Measurements from ENCODE around the gene HARS2.
"Not testable (repeated sequence)": the region's sequence is repeated elsewhere in the genome, so short reads cannot be mapped to it uniquely, and the experiment has no call there.

Gene HARS2, protein sequence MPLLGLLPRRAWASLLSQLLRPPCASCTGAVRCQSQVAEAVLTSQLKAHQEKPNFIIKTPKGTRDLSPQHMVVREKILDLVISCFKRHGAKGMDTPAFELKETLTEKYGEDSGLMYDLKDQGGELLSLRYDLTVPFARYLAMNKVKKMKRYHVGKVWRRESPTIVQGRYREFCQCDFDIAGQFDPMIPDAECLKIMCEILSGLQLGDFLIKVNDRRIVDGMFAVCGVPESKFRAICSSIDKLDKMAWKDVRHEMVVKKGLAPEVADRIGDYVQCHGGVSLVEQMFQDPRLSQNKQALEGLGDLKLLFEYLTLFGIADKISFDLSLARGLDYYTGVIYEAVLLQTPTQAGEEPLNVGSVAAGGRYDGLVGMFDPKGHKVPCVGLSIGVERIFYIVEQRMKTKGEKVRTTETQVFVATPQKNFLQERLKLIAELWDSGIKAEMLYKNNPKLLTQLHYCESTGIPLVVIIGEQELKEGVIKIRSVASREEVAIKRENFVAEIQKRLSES

DNA sequence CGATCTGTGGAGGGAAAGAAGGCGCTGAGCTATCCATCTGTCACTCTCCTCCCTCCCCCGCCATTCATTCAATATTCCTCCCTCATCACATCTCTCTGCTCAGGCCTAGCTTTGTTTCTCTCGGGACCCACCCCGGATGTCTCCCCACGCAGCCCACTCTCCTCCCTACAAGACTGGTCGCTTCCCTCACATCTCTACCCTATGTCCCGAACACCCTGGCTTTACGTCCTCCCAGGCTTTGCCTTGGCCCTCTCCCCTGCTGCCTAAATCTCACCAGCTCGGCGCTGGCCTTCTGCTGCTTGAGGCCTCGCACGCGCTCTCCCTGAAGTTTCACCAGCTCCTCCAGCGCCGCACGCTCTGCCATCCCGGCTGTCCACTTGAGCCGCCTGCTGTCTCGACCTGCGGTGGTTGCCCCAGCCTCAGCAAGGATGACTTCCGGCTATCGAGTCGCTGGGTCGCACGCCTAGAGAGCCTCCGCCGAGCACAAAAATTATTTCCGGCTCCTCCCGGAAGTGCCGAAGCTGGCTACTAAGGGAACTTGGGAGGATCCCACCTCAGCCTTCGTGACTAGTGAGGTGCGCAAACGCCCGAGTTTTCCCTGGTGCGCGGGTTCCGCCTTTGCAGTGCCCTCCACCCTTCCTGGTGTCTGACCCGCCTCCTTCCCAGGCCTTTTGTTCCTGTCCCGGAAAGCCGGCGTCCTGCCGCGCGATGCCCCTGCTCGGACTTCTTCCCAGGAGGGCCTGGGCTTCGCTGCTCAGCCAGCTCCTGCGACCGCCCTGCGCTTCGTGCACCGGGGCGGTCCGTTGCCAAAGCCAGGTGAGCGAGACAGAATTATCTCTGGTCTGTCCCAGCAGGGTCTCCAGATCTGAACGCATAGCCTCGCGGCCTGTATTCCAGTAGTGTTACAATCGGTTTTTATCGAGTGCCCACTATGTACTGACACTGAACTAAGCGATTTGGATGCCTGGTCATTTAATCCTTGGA lies at the start of gene HARS2, which contains the start of gene HARS1:
Gene HARS2 (plus strand): TSS at position 515 of the 984 bp plus-strand sequence. CDS start 194 bp downstream, at position 709.
Gene HARS1 (minus strand): TSS at position 430 of the 984 bp plus-strand sequence. CDS start 66 bp downstream, at position 364.
- peak; percentile 89 for DNase-seq

DNA sequence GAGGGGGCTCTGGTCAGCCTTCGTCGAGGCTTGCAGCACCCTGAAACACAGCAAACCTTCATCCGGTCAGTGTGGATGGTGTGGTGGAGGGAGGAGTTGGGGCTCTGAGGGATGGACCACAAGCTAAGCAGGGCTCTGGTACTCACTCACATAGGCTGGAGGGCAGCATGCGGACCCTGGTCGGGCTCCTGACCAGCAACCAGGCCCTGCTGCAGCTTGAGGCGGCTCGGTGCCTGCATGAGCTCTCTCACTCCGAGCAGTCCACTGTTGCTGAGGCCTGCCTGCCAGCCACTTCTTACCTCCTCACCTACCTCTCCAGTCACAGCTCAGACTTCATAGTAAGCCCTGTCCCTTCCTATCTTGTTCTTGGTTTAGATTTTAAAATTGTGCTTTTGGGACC lies 49.5 kb upstream of the HARS2 start:
- no peak for DNase-seq

DNA sequence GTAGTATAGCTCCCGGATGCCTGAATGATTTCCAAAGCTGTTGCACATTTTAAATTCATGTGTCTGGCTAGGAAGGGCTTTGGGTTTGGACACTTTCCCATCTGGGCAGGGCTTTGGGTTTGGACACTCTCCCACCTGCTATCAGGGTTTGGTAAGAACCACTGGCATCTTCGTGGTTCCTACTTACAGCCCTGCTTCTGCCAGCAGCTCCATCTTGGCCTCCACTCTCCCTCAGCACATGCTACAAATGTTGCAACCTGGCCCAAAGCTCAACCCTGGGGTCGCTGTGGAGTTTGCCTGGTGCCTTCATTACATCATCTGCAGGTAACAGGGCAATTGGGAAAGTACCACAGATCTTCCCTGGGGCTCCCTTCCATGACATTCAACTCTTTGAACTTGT lies 48.5 kb upstream of the HARS2 start:
- DNase-seq: no peak

DNA sequence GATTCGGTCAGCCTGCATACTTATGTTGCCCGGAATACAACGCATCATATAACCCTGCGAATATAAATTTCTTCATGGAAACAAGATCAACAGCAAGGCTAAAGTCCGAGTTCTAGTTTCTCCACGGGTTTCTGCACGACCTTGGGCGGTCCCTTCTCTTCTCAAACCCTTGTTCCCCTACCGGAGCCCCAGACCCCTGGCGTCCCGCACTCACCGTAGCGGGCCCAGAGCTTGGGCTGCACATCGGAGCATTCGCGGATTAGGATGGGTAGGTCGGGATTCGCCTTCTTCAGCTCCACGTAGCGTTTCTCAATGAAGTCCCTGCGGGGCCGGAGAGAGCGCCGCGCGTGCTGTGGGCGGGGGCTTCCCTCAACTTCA lies 44.2 kb upstream of the HARS2 start:
- DNase-seq: no peak

DNA sequence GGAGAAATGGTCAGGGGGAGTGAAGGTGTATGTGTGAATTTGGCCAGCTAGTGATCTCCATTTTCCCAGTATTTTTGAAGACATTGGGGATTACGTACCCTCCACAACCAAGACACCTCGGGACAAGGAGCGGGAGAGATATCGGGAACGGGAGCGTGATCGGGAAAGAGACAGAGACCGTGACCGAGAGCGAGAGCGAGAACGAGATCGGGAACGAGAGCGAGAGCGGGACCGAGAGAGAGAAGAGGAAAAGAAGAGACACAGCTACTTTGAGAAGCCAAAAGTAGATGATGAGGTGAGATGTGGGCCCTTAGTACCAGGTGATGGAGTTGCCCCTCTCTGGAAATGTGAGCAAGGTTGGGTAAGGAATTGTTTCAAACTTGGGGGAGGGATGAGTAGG lies 32.4 kb upstream of the HARS2 start:
- DNase-seq: no peak

DNA sequence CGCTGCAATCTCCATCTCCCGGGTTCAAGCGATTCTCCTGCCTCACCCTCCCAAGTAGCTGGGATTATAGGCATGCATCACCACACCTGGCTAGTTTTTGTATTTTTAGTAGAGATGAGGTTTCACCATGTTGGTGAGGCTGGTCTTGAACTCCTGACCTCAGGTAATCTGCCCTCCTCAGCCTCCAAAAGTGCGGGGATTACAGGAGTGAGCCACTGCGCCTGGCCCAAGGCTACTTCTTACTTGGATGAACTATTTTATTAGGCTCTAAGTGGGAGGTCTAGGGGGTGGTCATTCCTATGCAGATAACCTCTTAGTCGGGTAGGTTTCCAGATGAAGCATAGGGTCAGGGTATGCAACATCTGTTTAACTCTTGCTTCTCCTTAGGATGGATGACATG lies 30.9 kb upstream of the HARS2 start:
- DNase-seq: not testable (repeated sequence)

DNA sequence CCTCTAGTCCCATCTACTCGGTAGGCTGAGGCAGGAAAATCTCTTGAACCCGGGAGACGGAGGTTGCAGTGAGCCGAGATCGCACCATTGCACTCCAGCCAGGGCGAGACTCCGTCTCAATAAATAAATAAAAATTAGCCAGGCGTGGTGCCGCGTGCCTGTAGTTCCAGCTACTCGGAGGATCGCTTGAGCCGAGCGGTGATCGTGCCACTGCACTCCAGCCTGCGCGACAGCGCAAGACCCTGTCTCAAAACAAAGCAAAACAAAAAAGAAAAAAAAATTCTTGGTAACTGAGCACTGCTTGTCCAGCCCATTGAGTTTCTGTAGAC lies 27.3 kb upstream of the HARS2 start:
- DNase-seq: no peak

DNA sequence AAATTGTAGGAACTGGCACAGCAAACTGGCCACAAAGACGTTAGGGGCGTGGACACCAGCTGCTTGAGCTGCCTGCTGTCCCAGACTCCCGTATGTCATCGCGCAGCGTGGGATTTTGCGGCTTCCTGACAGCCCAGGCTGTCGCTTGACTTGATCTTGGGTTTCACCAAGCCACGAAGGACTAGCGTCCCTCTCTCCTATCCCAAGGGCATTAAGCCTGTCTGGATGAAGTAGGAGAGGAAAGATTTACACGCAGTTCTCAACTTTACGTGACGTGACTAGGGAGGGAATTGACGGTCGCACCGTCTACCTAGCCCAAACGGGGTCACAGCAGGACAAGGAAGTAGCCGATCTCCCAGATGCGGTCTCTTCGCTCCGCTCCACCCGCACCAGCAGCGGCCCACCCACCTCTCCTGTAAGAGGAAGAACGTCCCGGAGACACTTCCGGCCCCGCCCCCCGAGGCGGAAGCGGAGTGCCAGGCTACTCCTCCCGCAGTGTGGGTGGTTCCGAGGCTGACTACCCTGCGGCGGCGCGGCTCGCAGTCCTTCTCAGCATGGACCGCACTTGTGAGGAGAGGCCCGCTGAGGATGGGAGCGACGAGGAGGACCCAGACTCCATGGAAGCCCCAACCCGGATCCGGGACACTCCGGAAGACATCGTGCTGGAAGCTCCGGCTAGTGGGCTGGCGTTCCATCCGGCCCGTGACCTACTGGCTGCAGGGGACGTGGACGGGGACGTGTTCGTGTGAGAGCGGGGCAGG lies 26.7 kb upstream of the HARS2 start, which contains the start of gene WDR55:
Gene WDR55 (plus strand): TSS at position 546 of the 761 bp plus-strand sequence. CDS start 9 bp downstream, at position 555.
- DNase-seq: peak; percentile 84

DNA sequence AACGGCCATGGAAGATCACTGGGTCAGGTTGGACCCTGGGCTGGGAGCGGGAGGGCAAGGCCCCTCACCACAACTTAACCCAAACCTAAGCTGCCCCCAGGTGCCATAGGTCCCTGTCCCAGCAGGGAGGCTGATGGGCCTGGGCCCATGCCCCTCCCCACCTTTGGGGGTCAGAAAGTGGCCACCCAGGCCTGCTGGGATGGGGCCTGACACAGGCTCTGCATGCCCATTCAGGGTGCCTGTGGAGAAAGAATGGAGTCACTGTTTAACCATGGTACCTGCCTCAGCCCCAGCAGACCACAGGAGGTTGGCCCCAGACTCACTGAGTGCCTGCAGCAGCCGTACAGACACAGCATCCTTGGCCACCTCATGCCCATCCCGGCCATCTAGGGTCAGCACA lies 20.2 kb upstream of the HARS2 start:
- not testable (repeated sequence) for DNase-seq

DNA sequence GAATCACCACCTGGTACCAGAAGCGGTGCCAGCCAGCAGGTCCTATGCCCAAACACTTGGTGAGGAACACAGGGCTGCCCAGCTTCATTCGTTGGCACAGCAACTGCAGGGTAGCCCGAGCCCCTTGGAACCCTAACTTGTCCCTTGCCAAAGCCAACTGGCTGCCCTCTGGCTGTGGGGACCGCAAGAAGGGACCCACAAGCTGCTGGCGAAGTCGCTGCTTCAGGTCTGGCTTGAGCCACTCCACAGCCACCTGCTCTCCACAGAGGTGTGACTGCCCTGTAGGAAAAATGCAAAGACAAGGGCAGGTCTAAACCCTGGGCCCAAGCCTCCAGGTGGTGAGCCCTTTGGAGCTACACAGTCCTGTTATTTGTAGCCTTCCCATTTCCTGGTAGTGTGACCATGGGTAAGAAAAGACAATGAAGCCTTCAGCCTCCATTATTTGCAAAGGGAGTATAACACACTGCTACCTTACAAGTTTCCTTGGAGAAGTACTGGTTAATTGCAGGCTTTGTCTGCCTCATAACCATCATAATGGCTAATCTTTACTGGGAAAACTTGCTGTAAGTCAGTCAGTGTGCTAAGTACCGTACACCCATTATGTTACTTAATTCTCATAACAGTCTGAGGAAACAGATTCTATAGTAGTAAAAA lies 19.7 kb upstream of the HARS2 start:
- no peak for DNase-seq

DNA sequence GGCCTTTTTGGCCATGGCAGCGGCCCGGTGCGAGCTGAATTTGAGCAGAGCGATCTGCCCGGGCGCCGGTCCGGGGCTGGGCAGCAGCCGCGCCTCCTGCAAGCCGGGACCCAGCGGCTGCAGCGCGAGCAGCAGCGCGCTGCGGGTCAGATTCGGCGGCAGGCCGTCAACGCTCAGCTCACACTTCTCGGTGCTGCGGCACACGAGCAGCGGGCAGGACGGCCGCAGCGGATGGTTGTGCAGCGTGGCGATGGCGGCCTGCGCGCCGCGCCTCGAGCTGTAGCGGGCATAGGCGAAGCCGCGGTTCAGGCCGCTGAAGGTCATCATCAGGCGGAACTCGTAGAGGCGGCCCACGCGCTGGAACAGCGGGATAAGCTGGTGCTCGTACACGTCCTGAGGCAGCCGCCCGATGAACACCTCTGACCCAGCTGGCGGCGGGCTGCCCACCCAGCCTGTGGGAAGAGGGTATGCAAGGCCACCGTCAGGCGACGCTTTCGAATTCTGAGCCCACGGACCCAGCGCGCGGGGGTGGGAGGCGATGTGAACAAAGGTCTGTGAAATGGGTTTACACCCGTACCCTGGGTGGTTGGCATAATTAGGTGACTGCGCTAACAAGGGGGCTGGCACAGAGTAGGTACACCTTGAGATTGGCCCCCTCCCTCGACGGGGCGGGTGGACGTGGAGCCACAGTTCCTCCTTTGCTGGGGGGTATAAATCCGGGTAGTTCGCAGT lies 18.6 kb upstream of the HARS2 start:
- DNase-seq: no peak

DNA sequence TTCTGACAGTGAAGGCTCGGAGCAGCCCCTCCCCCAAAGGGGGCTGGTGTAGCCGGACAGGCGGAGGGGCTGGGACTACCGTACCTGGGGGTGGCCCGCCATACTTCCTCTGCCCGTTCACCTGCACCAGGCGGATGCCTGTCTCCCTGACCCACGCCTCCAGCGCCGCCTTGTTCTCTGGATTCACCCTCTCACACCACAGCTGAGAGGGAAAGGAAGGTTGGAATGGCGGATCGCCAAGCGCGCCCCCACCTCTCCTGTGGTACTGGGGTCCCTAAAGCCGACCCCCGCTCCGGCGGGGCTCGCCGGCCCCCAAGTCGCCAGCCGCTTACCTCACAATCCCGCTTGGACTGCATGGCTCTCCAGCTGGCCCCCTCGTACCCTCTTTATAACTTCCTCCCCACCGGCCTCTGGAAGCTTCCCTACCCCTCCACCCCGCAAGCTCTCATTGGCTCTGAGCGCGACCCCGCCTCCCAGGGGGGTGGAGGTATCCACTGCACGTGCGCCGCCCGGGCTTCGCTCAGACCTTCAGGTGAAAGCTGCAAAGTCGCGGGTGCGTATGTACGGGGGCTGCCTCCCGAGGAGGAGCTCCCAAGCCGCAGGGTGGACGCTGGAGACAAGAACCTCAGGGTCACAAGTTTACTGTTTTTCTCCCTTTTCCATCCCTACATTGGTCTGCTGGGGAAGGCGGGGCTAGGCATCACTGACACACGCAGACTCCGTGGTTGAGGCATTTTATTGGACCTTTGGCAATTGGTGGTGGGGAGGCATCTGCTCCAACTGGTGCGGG lies 17.9 kb upstream of the HARS2 start, which contains the start of gene DND1:
Gene DND1 (minus strand): TSS at position 390 of the 790 bp plus-strand sequence. CDS start 34 bp downstream, at position 356.
- DNase-seq: no peak

DNA sequence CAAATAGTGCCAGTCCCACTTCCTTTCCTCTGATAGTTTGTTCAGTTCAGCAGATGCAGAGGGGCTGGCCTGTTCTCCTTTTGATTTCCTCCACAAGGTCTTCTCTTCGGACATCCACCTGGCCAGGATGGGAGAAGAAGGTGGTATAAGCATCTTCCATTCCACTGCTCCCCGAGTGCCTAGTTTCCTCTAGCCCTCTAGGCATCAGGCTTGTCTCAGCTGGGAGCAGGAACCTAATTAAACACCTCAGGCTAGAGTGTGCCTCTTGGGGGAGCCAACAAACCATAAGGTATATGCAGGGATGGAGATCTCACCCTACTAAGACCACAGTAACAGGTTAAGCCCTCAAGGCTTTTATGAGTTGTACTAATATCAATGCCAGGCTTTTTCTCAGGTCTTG lies 17.0 kb upstream of the HARS2 start:
- DNase-seq: no peak

DNA sequence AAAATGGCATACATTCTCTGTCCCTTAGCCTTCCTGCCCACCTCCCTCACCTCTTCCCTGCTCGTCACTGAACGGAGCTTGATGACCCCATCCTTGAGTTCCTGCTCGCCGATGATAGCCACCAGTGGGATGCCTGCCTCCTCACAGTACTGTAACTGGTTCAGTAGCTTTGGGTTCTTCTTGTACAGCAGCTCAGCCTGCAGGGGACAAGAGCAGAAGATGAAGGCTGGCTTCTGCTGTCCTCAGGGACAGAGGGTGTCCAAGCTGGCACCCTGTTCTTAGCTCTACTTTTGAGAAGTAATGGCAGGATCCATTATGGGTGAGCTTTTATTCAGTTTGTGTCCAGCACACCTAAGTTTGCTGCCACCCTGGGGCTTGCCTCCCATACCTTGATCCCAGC lies 16.6 kb upstream of the HARS2 start:
- no peak for DNase-seq

DNA sequence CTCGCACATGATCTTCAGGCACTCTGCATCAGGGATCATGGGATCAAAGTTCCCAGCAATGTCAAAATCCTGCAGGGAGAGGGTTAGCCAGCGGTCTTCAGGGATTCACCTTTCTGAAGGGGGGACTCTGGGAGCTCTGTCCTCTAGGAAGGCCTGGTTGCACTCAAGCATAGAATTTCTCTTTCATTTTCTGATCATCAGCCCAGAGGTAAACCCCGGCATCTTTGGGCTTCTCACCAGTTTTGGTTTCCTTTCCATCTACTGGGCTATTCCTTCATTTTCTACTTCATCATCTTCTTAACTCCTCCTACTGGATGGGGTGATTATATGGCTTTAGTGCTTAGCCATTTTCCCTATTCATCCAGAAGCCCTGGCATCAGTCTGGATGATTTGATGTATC lies 13.3 kb upstream of the HARS2 start:
- DNase-seq: no peak

DNA sequence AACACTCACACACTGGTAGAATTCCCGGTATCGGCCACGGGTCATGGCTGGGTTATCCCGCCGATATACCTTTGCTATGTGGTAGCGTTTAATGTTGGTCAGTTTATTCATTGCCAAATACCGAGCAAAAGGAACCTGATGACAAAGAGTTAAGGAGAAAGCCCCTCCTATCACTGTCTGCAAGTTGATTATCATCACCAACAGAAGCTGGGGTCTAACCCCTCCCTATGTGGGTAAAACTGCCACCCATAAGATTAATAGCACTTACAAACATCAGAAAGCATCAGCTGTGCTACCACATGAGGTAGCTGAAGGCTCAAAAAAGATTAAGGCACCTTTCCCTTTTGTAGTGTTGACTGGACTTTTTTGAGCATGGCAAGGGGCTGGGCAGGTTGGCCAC lies 12.3 kb upstream of the HARS2 start:
- DNase-seq: no peak

DNA sequence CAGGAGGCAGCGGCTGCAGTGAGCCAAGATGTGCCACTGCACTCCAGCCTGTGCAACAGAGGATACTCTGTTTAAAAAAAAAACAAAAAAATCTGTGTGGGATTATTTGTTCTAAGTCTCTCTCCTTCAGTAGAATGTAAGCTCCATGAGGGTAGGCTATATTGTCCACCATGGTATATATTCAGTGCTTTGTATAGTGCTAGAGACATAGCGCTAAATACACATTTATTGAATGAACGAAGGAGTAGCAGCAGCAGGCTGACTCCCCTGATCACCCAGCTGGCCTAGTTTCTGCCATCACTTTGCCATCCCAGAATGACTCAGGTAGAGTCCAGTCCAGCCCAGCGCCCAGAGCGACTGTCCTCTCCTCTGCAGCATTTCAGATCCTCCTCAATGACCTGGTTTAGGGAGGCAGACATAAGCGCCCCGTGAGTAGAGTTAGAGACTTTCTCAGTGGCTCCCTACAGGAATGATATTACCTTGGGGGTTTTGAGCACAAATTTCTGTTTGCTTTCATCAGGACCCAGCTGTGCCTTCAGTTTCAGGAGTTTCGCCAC lies 801 bp upstream of the HARS2 start:
- no peak for DNase-seq

DNA sequence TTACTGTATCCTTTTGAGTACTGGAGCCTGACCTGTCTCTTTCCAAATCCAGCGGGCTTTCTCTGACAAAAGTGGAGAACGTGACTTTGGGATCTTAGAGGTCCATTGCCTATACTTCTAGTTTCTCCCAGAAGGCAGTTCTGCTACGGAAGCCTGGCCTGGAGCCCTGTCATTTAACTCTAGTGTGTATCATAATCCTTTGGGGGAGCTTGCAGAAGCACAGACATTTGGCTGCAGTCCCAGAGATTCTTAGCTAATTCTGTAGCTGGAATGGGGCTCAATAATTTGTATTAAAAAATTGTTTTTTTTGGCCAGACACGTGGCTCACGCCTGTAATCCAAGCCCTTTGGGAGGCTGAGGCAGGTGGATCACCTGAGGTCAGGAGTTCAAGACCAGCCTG lies 3.0 kb downstream of the HARS2 start:
- no peak for DNase-seq

DNA sequence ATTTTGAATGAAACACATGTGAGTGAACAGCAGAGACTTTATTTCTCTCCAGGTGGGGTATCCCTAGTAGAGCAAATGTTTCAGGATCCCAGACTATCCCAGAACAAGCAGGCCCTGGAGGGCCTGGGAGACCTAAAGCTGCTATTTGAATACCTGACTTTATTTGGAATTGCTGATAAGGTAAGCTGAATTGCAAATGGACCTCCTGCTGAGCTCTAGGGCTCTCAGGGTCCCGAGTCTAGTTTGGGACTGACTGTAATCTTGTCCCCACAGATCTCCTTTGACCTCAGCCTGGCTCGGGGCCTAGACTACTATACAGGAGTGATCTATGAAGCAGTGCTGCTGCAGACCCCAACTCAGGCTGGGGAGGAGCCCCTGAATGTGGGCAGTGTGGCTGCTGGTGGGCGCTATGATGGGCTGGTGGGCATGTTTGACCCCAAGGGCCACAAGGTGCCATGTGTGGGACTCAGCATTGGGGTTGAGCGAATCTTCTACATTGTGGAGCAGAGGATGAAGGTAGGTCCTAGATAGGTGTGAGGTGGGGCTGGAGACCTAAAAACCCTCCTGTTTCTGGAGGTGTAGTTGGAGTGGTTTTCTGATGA lies 5.7 kb downstream of the HARS2 start:
- no peak for DNase-seq
